NCI-H345 treated with DMSO at 0.1 percent for 48 hours (cell line): ENCODE data around the gene ARHGEF28.

ENCODE experiments used
- DNase-seq: peaks from one replicate; lab custom pipeline; 2025; ENCODE audit not compliant: unreplicated experiment; lab: John Stamatoyannopoulos, UW

The ARHGEF28 gene

GRCh38 chr5:73654171-73654811, 28.3 kb downstream of the ARHGEF28 start:
- DNase-seq, result no peak

GRCh38 chr5:73654819-73655318, 28.9 kb downstream of the ARHGEF28 start:
- no peak for DNase-seq

- DNase-seq, result no peak
Measured at GRCh38 chr5:73655521-73656160, 29.6 kb downstream of the ARHGEF28 start.

- DNase-seq, result no peak
Measured at GRCh38 chr5:73661753-73662152, 35.8 kb downstream of the ARHGEF28 start.

- no peak for DNase-seq
Measured at GRCh38 chr5:73663161-73663859, 37.3 kb downstream of the ARHGEF28 start.

GRCh38 chr5:73663860-73664240, 37.9 kb downstream of the ARHGEF28 start:
- no peak for DNase-seq

DNA sequence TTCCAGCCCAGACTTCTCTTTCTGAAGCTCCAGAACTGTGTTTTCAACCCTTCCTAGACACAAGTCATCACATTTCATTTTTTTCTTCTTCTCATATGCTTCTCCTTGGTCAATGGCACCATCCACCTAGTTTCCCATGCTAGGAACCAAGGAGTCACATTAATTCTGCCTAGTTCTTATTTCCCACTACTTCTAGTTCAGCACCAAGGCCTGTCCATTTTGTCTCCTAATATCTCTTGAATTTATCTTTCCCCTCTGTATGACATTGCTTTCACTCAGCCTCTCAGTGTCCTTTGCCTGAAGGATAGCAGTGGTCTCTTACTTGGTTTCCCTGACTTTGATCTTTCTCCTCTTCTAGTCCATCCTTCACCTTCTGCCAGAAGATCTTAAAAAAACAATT, 38.8 kb downstream of the ARHGEF28 start:
- DNase-seq, result no peak

DNA sequence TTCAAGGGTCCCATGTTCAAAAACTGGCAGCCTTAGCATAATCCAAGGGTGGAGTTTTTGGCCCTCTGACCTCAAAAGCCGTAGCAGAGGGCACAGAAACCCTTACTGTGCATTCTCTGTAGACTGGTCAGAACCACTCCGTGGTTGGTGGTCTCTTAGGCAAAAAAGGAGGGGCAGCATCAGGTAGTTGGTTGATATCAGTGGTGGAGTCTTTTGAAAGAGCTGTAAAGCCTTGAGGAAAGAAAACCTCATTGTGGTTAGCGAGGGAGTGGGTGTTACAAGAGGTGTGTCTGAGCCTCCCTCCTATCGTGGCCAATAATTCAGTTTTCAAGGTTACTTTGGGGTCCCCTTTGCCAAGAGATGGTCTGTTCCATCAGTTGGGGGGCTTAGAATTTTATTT, 40.9 kb downstream of the ARHGEF28 start:
- DNase-seq, result no peak

DNA sequence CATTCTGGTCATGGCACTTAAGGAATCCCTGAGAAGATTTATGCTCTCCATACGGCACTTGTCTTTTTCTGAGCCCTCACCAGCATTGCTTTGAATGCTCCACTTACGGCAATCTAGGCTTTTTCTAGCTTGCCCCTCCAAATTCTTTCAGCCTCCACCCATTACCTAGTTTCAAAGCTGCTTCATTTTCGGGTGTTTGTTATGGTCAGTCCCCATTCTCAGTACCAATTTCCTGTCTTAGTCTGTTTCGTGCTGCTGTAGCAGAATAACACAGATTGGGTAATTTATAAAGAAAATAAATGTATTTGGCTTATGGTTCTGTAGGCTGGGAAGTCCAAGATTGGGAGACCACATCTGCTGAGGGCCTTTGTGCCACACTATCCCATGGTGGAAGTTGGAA, 42.0 kb downstream of the ARHGEF28 start:
- no peak for DNase-seq

DNA sequence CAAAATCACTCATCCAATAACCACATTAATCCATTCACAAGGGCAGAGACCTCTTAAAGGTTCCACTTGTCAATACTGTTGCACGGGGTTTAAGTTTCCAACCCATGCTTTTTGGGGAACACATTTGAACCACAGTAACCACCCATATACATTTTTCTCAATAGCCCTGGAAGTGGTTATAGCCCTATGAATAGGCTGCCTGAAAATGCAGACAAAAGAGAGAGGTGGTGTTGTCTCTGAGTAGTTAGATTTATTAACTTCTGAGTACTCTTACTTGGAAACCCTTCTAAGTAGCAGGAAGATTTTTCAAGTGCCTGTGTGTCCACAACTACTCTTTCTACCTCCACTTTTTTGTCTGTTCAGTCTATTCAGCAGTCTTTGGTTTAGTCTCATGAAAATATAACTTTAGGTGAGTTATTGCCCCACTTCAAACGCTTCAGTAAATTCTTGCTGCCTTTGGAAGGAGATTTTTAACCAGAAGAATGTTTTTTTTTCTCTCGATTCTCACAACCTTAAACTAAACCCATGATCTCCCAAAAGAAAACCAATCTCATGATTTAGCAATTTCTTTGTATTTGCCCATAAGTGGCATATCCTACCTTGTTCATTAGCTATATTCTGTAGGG, 42.6 kb downstream of the ARHGEF28 start:
- no peak for DNase-seq

DNA sequence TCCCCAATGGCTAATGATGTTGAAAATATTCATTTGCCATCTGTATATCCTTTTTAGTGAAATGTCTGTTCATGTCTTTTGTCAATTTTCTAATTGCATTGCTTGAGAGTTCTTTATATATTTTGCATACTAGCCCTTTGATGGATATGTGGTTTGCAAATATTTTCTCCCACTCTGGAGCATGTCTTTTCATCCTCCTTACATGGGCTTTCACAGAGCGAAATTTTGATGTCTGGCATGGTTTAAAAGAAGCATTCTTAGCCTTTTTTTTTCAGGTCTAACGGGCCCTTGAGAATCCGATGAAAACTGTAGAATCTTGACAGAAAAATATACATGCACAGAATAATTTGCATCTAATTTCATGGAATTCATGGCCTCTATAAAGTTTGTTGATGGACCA, 44.7 kb downstream of the ARHGEF28 start:
- DNase-seq, result no peak

DNA sequence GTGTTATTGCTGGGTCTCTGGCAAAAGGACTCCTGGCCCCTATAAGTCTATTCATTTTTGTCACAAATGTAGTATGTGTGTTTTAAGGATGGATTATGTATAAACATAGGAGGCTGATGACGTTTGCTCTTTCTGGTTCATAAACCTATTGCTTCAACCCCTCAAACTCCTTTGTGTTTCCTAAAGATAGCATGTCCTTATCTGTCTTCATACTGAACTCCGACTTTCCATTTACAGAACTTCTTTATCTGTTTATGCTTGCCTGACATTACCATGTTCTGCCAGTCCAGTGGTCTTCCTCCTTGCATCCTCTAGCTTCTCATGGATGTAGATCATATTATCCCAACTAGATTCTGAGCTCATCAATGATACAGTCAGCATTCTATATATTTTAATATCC, 46.1 kb downstream of the ARHGEF28 start:
- DNase-seq, result no peak

- no peak for DNase-seq
Measured at GRCh38 chr5:73673161-73673591, 47.2 kb downstream of the ARHGEF28 start.

DNA sequence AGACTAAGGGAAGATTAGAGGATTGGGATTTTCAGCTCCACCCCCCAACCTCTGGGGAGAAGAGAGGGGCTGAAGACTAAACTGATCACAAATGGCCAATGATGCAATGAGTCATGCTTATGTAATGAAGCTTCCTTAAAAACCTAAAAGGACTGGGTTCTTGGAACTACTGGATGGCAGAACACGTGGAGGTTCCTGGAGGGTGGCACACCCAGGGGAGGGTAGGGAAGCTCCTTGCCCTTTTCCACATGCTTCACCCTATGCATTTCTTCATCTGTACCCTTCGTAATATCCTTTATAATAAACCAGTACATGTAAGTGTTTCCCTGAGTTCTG, 48.6 kb downstream of the ARHGEF28 start:
- no peak for DNase-seq

GRCh38 chr5:73678322-73678740, 52.3 kb downstream of the ARHGEF28 start:
- no peak for DNase-seq

DNA sequence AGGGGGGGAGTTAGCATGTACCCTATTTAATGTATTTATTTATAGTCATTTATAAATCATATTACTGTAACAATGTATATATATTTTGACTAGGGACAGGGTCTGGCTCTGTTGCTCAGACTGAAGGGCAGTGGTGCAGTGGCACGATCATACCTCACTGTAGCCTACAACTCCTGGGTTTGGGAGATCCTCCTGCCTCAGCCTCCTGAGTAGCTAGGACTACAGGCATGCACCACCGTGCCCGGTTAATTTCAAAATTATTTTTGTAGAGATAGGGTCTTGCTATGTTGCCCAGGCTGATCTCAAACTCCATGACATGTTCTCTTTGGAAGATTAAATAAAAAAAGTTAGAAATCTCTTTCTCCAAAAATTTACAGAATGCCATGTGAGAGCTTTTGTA, 52.8 kb downstream of the ARHGEF28 start:
- no peak for DNase-seq

GRCh38 chr5:73682176-73682575, 56.2 kb downstream of the ARHGEF28 start:
- no peak for DNase-seq

DNA sequence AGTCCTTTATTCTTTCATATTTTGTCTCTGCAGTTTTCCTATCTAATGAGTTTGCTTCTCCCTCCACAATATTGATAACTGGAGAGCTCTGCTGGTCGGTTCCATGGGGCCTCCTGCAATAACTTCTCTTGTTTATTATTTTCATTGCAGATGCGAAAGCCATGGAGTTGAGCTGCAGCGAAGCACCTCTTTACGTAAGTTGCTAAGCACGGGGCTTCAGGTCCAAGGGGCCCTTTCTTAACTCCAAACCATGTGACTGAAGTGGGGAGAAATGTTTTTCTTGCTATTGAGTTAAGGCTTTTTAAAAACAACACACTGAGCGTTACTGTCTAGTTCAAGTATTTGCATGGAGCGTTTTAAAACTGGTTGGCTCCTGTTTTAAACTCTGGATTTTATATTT, 58.7 kb downstream of the ARHGEF28 start:
- no peak for DNase-seq

DNA sequence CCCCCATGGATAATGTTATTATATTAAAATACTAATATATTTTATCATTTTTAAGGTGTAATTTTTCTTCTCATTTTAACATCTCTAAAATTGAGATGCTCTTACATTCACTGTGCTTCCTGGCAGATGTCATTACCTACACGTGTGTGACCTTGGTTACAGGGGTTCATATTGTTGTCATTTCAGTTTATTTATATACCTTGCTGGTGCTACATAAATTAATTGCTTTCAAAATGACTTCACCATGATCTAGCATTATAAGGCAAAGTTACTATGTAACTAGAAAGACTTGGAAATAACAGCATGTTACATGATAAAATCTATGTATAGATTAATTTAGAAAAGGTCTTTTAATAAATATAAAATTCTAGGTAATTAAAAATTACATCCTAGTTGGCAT, 60.9 kb downstream of the ARHGEF28 start:
- DNase-seq, result no peak

- DNase-seq, result no peak
Measured at GRCh38 chr5:73687357-73687756, 61.4 kb downstream of the ARHGEF28 start.

GRCh38 chr5:73690015-73690414, 64.0 kb downstream of the ARHGEF28 start:
- no peak for DNase-seq
